Activated T-helper 1 cell treated with anti-CD3 and anti-CD28 coated beads, Interleukin-2, amount 50 U/mL, for 16 hours (primary cell): Measurements from ENCODE around the gene CRYL1.

ENCODE experiments used
- DNase-seq, 2 donors: peaks; one replicate each; pipeline ENCODE4 v3.0.0-alpha.2; 2020; ENCODE audit warnings: low read depth in 1 of 2, low spot score in 1 of 2

Gene CRYL1

GRCh38 chr13:20428666-20429644, 96.7 kb downstream of the CRYL1 start:
- DNase-seq = no peak

DNA sequence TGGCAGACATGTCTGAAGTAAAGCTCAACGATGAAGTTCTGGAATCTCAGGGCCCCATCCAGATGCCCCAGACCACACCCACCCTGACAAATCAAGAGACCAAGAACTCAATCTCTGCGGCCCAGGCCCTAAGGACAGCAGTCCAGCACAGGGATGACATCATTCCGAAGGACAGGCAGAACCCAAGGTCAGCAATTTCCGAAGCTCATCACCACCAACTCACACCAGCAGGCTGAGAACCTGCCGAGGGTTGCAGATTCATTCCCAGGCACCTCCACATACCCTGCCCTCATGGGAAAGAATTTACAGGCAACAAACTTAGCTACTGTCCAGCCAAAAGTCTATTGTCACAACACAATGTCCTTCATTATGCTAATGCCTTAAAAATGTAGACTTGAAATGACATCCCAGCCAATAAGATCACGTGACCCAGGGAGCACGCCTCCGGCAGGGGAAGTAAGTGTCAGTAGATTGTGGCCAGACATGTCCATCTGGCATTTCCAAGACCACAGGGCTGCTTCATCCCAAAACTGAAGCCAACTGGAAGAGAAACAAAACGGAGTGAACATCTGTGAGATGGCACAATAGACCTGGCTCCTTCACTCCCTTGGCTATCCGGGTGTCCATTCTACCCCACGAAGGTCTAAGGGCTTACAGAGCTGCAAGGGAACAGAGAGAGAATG, 98.8 kb downstream of the CRYL1 start:
- no peak for DNase-seq

DNA sequence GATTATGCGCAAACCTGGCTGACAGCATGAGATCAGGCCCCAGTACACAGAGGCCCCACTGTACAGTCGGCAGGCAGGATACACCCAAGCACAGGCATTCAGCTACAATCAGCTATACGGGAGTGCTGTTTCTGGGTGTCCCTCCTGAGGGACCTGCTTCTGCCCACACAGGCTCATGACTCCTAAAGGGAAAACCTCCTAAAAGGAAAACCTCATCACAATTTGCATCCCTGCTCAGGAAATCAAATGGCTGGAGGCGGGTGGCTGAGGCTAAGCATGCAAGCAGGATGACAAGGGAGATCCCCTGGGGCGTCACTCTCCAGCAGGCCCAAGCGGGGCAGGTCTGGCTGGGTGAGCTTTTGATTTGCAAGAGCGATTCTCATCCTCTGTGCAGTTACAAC, 99.8 kb downstream of the CRYL1 start:
- DNase-seq = no peak

DNA sequence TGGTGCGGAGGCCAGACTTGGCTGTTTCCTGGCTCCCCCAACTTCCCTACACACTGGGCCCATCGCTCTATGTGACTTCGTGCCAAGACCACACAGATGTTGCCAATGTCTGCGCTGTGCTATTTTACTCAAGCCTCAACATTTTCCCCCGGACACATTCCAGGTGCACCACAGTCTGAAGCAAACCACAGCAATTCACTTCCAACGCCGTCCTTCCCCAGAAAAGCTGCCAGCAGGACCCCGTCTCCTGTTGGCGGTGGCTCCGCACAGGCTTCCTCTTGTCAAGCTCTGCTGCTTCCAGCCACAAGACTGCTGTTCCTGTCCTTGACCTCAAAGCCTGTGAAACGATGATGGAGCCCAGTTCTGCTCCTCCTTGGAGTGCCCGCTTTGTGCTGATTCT, 100.7 kb downstream of the CRYL1 start:
- DNase-seq = no peak

DNA sequence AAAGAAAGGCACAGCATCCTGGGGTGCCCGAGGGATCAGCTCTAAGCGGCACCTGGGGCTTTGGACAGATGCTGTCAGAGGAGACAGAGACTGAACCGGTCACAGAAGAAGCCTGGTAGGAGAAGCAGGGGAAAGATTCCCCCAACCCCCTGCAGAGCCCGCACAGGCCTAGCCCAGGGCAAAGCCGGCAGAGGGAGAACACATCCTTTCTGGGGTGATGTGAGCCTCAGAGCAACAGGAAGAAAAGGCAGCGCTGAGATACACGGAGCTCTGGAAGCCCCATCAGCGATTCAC, 101.2 kb downstream of the CRYL1 start:
- DNase-seq = no peak

DNA sequence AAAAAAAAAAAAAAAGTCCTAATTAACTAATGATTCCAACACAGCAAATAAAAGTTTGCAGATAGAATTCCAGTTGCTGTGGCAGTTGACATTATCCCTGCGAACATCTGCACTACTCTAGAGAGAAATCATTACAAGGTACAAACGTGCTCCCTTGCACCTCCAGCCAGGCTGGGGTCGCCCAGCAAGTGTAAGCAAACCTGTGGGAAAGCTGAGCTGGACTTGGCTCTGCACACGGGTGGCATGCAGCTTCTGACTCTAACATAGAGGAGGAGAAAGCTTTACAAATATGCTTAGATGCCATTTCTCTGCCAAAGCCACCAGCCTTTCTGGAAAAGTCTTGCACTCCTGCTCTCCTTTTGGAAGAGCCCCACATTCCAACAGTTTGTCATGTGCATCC, 103.3 kb downstream of the CRYL1 start:
- no peak for DNase-seq

GRCh38 chr13:20420938-20421337, 104.7 kb downstream of the CRYL1 start:
- DNase-seq = no peak

DNA sequence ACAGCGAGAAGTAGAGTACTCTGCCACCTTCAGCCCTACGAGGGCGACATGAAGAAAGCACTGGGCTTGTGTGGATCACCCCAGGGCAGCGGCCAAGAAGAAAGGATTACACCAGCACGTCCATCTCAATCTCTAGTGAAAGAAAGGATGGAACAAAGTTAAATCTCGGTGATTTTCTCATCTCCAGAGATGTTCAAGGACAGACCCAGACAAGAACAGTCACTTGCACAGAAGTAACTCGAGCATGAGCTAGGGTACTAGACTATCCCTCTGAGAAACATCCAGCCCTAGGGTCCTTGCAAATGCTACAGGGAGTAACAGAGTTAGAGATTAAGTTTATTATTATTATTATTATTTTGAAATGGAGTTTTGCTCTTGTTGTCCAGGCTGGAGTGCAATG, 106.7 kb downstream of the CRYL1 start:
- DNase-seq = no peak

DNA sequence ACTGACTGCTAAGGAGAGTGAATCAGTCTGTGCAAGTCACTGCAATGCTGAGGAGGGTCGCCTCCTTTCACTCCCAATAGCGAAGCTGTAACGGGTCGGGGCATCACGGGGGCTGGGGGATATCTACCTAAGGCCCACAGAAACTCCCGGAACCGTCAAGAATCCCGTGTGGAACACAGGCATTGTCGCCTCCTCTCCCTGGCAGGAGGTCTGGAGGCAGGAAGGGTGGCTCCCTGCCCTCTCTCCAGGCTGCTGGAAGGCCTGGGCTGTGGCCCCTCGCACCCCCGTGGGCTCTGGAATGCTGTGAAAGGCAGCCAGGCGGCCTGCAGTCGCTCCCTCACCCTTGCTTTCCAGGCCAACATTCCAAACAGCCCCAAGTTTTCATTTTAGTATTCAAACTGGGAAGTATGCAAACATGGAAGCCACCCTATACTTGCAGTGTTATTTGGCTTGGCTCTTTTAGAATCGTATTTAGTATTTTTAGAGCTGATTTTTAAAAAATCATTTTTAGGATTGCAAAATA, 109.4 kb downstream of the CRYL1 start:
- DNase-seq = no peak

GRCh38 chr13:20415694-20416107, 110.0 kb downstream of the CRYL1 start:
- DNase-seq = no peak

- DNase-seq = no peak
Observed at GRCh38 chr13:20415306-20415679, 110.4 kb downstream of the CRYL1 start.

GRCh38 chr13:20414546-20415305, 110.9 kb downstream of the CRYL1 start:
- DNase-seq = no peak

DNA sequence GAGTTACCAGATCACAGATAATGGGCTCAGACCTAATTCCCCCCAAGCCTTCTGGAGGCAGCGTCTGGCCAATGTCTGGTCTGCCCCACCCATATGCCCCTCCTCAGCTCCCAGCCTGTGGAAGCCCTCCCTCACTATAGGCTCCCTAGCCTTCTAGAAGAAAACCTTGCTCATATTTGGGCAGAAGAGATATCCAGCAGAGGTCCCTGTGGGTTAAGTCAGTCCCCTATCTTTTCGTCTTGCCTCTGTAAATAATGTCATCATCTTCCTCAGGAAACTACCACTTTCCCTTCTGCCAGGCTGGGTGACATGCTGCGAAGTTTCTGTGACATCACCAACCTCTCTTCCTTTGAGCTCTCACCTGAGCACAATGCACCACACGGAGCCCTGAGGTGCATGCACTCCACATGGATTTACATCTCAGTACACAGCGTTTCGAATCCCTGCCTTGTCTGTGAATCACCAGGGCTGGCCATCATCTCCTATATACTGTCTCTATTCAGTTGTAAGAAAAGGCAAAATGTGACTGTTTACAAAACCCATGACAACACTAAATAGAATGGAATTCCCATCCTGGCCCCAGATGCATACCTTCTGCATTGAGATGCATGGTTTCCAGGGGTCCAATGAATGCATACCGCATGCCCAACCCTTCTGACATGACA, 112.8 kb downstream of the CRYL1 start:
- no peak for DNase-seq

DNA sequence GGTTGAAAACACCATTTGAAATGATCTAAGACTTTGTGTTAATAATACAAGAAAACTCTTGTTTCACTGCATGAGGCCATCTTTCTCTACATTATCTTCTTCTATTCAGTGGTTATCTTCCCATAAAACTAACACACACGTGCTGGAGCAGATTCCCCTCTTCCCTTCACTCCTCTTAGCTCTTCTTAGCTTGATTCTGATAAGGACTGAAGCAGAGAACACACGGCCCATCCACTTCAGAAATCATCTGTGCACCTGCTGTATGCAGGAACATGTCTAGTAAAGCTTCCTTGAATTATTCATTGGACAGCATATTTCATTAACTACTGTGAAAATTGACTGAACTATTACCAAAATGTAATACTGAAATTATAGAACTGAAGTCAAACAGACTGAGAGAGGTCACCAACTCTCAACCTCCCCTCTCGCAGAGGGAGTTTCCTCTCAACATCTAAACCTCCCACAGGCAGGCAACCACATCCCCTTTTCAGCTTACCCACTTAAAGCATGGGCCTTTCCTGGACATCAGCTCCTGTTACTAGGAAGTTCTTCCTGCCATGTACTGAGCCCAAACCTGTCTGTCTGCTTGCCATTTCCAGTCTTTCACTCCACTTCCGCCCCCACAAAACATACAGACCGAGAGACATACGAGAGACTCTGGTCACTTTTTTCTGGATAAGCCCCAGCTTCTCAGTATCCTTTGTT, 113.9 kb downstream of the CRYL1 start:
- no peak for DNase-seq

DNA sequence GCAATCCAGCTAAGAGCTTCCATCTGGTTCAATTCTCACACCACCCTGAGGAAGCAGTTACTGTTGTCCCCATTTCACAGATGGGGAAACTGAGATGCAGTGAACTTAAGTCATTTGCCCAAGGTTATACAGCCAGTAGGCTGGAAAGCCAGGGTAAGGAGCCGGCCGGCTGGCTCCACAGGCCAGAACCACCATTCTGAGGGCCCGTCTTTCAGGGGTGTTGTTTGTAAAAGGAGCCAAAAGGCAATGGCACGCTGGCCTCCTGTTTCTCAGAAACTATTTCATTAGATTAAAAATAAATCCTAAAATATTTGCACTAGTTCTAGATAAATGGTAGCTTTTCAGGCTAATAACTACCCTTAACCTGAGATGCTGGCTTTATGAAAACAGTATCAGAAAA, 114.9 kb downstream of the CRYL1 start:
- no peak for DNase-seq

- no peak for DNase-seq
Observed at GRCh38 chr13:20408181-20408580, 117.5 kb downstream of the CRYL1 start.

DNA sequence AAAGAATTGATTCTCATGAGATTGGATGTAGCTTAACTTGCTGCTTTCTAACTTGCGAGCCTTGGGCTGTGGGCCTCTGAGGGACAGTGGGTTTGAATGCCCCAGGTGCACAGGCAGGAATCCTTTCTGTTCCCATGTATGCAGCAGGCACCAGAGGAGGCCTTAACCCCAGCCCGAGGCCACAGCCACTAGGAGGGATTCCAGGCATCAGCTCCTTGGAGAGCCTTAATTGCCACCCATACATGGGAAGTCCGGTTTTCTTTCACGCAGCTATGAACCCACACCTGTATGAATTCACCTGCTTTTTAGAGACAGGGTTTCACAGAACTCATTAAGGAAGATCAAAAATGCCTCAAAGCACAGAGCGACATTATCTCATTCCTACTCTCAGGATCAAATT, 117.9 kb downstream of the CRYL1 start:
- DNase-seq = no peak

GRCh38 chr13:20405691-20406090, 120.0 kb downstream of the CRYL1 start:
- no peak for DNase-seq

DNA sequence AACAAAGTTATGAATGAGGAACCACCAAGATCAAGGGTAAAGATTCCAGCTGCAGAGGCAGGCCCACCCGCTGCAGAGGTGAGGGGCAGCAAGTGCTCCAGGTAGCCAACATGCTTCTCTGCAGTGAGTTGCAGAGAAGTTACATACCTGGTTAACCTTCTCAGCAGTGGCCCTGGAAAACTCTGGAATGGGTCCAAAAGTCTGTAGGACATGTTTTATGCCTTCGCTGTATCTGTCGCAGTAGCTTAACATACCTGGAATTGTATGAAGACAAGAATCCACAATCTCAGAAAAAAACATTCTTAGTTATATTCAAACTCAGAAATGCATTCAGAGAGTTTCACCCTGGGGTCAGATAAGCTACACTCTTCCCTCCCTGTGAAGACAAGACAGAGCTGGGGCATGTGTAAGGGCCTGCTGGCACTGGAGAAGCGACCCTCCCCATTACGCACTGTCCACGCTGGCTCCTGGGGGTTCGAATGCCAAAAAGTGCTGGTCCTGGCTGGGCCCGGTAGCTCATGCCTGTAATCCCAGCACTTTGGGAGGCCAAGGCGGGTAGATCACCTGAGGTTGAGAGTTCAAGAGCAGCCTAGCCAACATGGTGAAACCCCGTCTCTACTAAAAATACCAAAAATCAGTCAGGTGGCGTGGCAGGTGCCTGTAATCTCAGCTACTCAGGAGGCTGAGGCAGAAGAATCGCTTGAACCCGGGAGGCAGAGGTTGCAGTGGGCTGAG, 121.0 kb downstream of the CRYL1 start:
- no peak for DNase-seq

DNA sequence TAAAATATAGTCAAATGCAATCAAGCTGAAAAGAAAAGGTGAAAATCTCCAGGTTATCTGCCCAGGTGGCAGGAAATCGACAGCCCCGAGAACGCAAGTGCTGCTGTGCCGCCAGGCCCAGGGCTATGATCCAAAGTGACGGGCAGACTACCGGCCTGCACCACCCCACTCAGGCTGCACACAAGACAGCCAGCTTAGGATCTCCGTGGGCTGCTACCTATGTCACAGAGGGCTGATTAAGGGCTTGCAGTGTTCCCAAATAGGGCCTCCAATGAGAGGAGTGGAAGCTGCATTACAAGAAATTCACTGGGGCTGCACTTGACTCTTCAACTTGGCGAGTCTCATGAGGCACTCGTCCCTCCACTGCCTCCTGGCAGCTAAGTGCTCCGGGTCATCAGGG, 121.8 kb downstream of the CRYL1 start:
- DNase-seq = no peak
